HL-60 (cell line): ENCODE results near the gene MINPP1.

Experiments
- CTCF ChIP-seq: IDR thresholded peaks from one replicate; pipeline ENCODE4 v1.5.1; 2011; ENCODE audit warnings: low read length, control low read depth, inconsistent platforms; ENCODE audit not compliant: insufficient read depth
- POLR2AphosphoS5 ChIP-seq: IDR thresholded peaks from 2 replicates; pipeline ENCODE4 v1.6.1; 2012; ENCODE audit warnings: low read depth
- TF ChIP-seq, protein P1 (sequence below): IDR thresholded peaks from 2 replicates; pipeline ENCODE4 v1.6.1; 2012; ENCODE audit warnings: low read depth; ENCODE audit not compliant: insufficient replicate concordance

GRCh38 chr10:87594181-87594580 lies 89.5 kb downstream of the MINPP1 start:
- TF ChIP-seq CTCF (no peak), POLR2AphosphoS5 (no peak)
- TF ChIP-seq, protein P1, sequence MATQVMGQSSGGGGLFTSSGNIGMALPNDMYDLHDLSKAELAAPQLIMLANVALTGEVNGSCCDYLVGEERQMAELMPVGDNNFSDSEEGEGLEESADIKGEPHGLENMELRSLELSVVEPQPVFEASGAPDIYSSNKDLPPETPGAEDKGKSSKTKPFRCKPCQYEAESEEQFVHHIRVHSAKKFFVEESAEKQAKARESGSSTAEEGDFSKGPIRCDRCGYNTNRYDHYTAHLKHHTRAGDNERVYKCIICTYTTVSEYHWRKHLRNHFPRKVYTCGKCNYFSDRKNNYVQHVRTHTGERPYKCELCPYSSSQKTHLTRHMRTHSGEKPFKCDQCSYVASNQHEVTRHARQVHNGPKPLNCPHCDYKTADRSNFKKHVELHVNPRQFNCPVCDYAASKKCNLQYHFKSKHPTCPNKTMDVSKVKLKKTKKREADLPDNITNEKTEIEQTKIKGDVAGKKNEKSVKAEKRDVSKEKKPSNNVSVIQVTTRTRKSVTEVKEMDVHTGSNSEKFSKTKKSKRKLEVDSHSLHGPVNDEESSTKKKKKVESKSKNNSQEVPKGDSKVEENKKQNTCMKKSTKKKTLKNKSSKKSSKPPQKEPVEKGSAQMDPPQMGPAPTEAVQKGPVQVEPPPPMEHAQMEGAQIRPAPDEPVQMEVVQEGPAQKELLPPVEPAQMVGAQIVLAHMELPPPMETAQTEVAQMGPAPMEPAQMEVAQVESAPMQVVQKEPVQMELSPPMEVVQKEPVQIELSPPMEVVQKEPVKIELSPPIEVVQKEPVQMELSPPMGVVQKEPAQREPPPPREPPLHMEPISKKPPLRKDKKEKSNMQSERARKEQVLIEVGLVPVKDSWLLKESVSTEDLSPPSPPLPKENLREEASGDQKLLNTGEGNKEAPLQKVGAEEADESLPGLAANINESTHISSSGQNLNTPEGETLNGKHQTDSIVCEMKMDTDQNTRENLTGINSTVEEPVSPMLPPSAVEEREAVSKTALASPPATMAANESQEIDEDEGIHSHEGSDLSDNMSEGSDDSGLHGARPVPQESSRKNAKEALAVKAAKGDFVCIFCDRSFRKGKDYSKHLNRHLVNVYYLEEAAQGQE = no peak
